Endothelial cell of umbilical vein (primary cell): Measurements from ENCODE around the gene CENPW. TPM values are rescaled to one million over a fixed set of nuclear protein-coding genes. Genes with fewer than 3 reads are reported as not detected.

Source experiments
- BruUV-seq: library from RNA; stranded (reverse); fragments of 400-500 nt; replicated peaks from 2 replicates; lab custom pipeline; 2021; lab: Mats Ljungman, UMichigan
- CTCF ChIA-PET: fragments of 300-600, 350-600 bp; sonication (Branson Sonifier 250); formaldehyde crosslinking; loops from one replicate; lab custom pipeline; 2021; ENCODE audit warnings: antibody characterized with exemption, inconsistent platforms; lab: Charles Lee
- POLR2A ChIA-PET: fragments of 300-600, 350-600 bp; sonication (Branson Sonifier 250); formaldehyde crosslinking; loops from one replicate; lab custom pipeline; 2021; ENCODE audit warnings: antibody characterized with exemption, inconsistent platforms; lab: Charles Lee
- DNase-seq: peaks from one replicate; pipeline ENCODE4 v3.0.0-alpha.2; 2011; ENCODE audit warnings: low read depth, low spot score
- FAIRE-seq: peaks from 2 replicates; lab custom pipeline; 2011; peaks lifted over from hg19 to GRCh38; lab: Jason Lieb, UNC
- H2AFZ ChIP-seq: 2 replicates; pipeline ENCODE4 v1.6.0; 2012; ENCODE audit warnings: low read depth, low read length, control low read depth, inconsistent platforms
- H3K27ac ChIP-seq: 2 replicates; pipeline ENCODE4 v1.5.1; 2011; ENCODE audit warnings: low read depth, mild to moderate bottlenecking, control low read depth, low read length, moderate library complexity; ENCODE audit not compliant: insufficient read depth
- H3K27me3 ChIP-seq, 2 experiments: 2 replicates each; pipeline versions ENCODE4 v1.6.0 to v1.6.1; 2011; ENCODE audit warnings: low read length in 2 of 2, mixed read lengths in 1 of 2; ENCODE audit not compliant: control insufficient read depth in 2 of 2, insufficient read depth in 2 of 2
- H3K36me3 ChIP-seq, 2 experiments: 2 replicates in 1 of 2; 3 replicates in 1 of 2; pipeline ENCODE4 v1.5.1; 2011; ENCODE audit warnings: low read length in 2 of 2, mild to moderate bottlenecking in 1 of 2, moderate library complexity in 1 of 2; ENCODE audit not compliant: control insufficient read depth in 2 of 2, insufficient read depth in 2 of 2; ENCODE audit errors: extremely low read depth in 1 of 2
- H3K4me1 ChIP-seq: 3 replicates; pipeline ENCODE4 v1.5.1; 2011; ENCODE audit warnings: mild to moderate bottlenecking, low read length; ENCODE audit not compliant: control insufficient read depth, insufficient read depth; ENCODE audit errors: extremely low read depth
- H3K4me2 ChIP-seq: 2 replicates; pipeline ENCODE4 v1.6.1; 2011; ENCODE audit warnings: low read length, control low read depth, mixed read lengths; ENCODE audit not compliant: insufficient read depth
- H3K4me3 ChIP-seq, 3 experiments: fragments of 200-600 bp in 1 of 3; sonication (generic), shearing (Covaris generic) in 1 of 3; replicated peaks in 1 of 3; 2 replicates each; pipeline ENCODE4 v1.5.1; 2011 to 2016; ENCODE audit warnings: control low read depth in 3 of 3, low read length in 3 of 3, mild to moderate bottlenecking in 2 of 3, inconsistent platforms in 1 of 3, low read depth in 1 of 3, moderate library complexity in 1 of 3; ENCODE audit not compliant: insufficient read depth in 1 of 3
- H3K79me2 ChIP-seq: 2 replicates; pipeline ENCODE4 v1.6.0; 2012; ENCODE audit warnings: low read length, inconsistent platforms; ENCODE audit not compliant: control insufficient read depth, insufficient read depth
- H3K9ac ChIP-seq: replicated peaks from 2 replicates; pipeline ENCODE3; 2011; ENCODE audit warnings: low read length, control low read depth; ENCODE audit not compliant: insufficient read depth; ENCODE audit errors: extremely low read depth
- H3K9me1 ChIP-seq: replicated peaks from 3 replicates; pipeline ENCODE4 v1.6.0; 2011; ENCODE audit warnings: mild to moderate bottlenecking, low read length; ENCODE audit not compliant: control insufficient read depth, insufficient read depth; ENCODE audit errors: extremely low read depth
- H3K9me3 ChIP-seq: replicated peaks from 2 replicates; pipeline ENCODE4 v1.5.1; 2012; ENCODE audit warnings: low read length, inconsistent platforms; ENCODE audit not compliant: control insufficient read depth, insufficient read depth
- H4K20me1 ChIP-seq: replicated peaks from 2 replicates; pipeline ENCODE3; 2011; ENCODE audit warnings: mild to moderate bottlenecking, low read length; ENCODE audit not compliant: control insufficient read depth, insufficient read depth; ENCODE audit errors: extremely low read depth
- CTCF ChIP-seq, 2 donors: IDR thresholded peaks; 1 replicate in 1 of 2; 2 replicates in 1 of 2; pipeline ENCODE4 v1.5.1; 2011; ENCODE audit warnings: low read length in 2 of 2, mild to moderate bottlenecking in 2 of 2, moderate library complexity in 2 of 2, control low read depth in 1 of 2, inconsistent platforms in 1 of 2, low read depth in 1 of 2; ENCODE audit not compliant: insufficient read depth in 1 of 2; ENCODE audit errors: extremely low read depth in 1 of 2
- EZH2 ChIP-seq: IDR thresholded peaks from 2 replicates; pipeline ENCODE4 v1.6.1; 2012; ENCODE audit warnings: borderline replicate concordance, low read depth, mild to moderate bottlenecking, moderate library complexity, low read length, inconsistent platforms; ENCODE audit not compliant: severe bottlenecking
- FOS ChIP-seq: IDR thresholded peaks from 2 replicates; pipeline ENCODE4 v1.6.1; 2011; ENCODE audit warnings: mild to moderate bottlenecking, low read length, moderate library complexity, borderline replicate concordance; ENCODE audit not compliant: insufficient read depth
- GATA2 ChIP-seq: IDR thresholded peaks from 2 replicates; pipeline ENCODE4 v1.7.0; 2011; ENCODE audit warnings: low read depth, mild to moderate bottlenecking, moderate library complexity, mixed read lengths, low read length; ENCODE audit not compliant: insufficient read length, insufficient read depth
- JUN ChIP-seq: IDR thresholded peaks from 2 replicates; pipeline ENCODE4 v1.6.1; 2011; ENCODE audit warnings: borderline replicate concordance, low read depth; ENCODE audit not compliant: insufficient read length, insufficient read depth
- MYC ChIP-seq: IDR thresholded peaks from one replicate; pipeline ENCODE4 v1.6.1; 2011; ENCODE audit warnings: mild to moderate bottlenecking, low read depth, low read length
- POLR2A ChIP-seq: IDR thresholded peaks from 2 replicates; pipeline ENCODE4 v1.6.1; 2012; ENCODE audit warnings: low read depth, mild to moderate bottlenecking, control low read depth, low read length
- POLR2AphosphoS5 ChIP-seq: IDR thresholded peaks from 2 replicates; pipeline ENCODE4 v1.6.1; 2012; ENCODE audit warnings: low read depth, mild to moderate bottlenecking, control low read depth, low read length, moderate library complexity; ENCODE audit not compliant: insufficient read depth
- dilution Hi-C: fragments of 300-500 bp; cut with MboI; formaldehyde crosslinking; loops from one replicate; pipeline ENCODE4 v1.15.0; 2019; ENCODE audit warnings: low sequenced_read_pairs; ENCODE audit not compliant: extremely low pct_ligation_motif_present
- intact Hi-C: fragments of 100-400 bp; cut with micrococcal nuclease; formaldehyde crosslinking; loops from one replicate; pipeline ENCODE4 v1.10.0; 2022
- polyA plus RNA-seq, 4 experiments: library from polyadenylated mRNA; depleted of rRNA in 3 of 4; stranded (reverse) in 3 of 4; unstranded in 1 of 4; fragments of >200 nt; gene quantifications; 2 replicates each; pipeline versions ENCODE4 v1.2.1 to v1.2.3, GENCODE V29; 2011 to 2012; ENCODE audit warnings: missing spikeins in 1 of 4
- total RNA-seq: library from RNA; stranded (reverse); gene quantifications from 2 replicates; pipeline ENCODE4 v1.2.3, GENCODE V29; 2021
- TF ChIP-seq, protein P1 (sequence below): IDR thresholded peaks from 2 replicates; pipeline ENCODE4 v1.6.1; 2011; ENCODE audit not compliant: insufficient read depth, insufficient read length

Gene CENPW
- total and polyA plus RNA-seq, 2 donors (not counting 3 experiments of a cell fraction or from before 2014, with no cell fraction given) = 16.9 to 85.8 TPM

- DNase-seq (no peak), FAIRE-seq (no peak)
- H3K4me2 ChIP-seq = peak overlapping the region; percentile 25
- no TSS peak for BruUV-seq
- no peaks in the 10 kb centered on the region for H4K20me1 ChIP-seq
- H2AFZ ChIP-seq = no peak overlapping the region
- POLR2A ChIA-PET = no interaction called here
- CTCF ChIA-PET = no interaction called here
- no peaks in the 10 kb centered on the region for H3K9me3 ChIP-seq
- no peaks in the 10 kb centered on the region for H3K36me3 ChIP-seq
- TF ChIP-seq, protein P1, sequence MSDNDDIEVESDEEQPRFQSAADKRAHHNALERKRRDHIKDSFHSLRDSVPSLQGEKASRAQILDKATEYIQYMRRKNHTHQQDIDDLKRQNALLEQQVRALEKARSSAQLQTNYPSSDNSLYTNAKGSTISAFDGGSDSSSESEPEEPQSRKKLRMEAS = no peak
- H3K79me2 ChIP-seq = no peaks in the 10 kb centered on the region
- dilution Hi-C loops (no loop called here), intact Hi-C loops (no loop called here)
- no peak overlapping the region for H3K4me3 ChIP-seq
- no peaks in the 10 kb centered on the region for H3K9me1 ChIP-seq
- peaks cover 18% of the 10 kb centered on the region for H3K4me1 ChIP-seq
- no peak overlapping the region for H3K9ac ChIP-seq
- no peak overlapping the region for H3K27ac ChIP-seq
- no peaks in the 10 kb centered on the region for H3K27me3 ChIP-seq
Measured at GRCh38 chr6:126352514-126352913, 12.6 kb downstream of the CENPW start.

- dilution Hi-C loops (no loop called here), intact Hi-C loops (loop anchor here (2.0 kb wide), 1 partner anchor 16 kb away; the partner anchor contains the start of gene CENPW)
- H3K4me2 ChIP-seq = no peak overlapping the region
- H3K27ac ChIP-seq = no peak overlapping the region
- H3K9me3 ChIP-seq = no peaks in the 10 kb centered on the region
- ChIA-PET POLR2A (no interaction called here), CTCF (interaction anchor here (0.6 kb wide), 1 partner anchor 802 kb away, joined by 3 read pairs; no protein-coding TSS in a partner anchor)
- no peaks in the 10 kb centered on the region for H3K9me1 ChIP-seq
- H2AFZ ChIP-seq = no peak overlapping the region
- no peaks in the 10 kb centered on the region for H4K20me1 ChIP-seq
- peaks cover 18% of the 10 kb centered on the region for H3K4me1 ChIP-seq
- H3K27me3 ChIP-seq = no peaks in the 10 kb centered on the region
- H3K36me3 ChIP-seq = no peaks in the 10 kb centered on the region
- TF ChIP-seq MYC (no peak), CTCF (IDR thresholded peaks at IDR 0.05; ENCODE audit: extremely low read depth in 1 of 2, insufficient read depth in 1 of 2, low read depth in 1 of 2, low read length in 2 of 2) (no peak), GATA2 (no peak), POLR2AphosphoS5 (no peak), EZH2 (no peak), POLR2A (no peak), JUN (no peak), FOS (no peak)
- TF ChIP-seq, protein P1 = no peak
- no peak overlapping the region for H3K9ac ChIP-seq
- H3K79me2 ChIP-seq = no peaks in the 10 kb centered on the region
- no TSS peak for BruUV-seq
- DNase-seq (no peak), FAIRE-seq (no peak)
- H3K4me3 ChIP-seq = no peak overlapping the region
Measured at GRCh38 chr6:126356526-126356925, 16.6 kb downstream of the CENPW start.
